Peyer's patch (tissue), 4 donors: ENCODE data around the gene DNAI7.
A peak's percentile ranks its signal among the peaks of the same experiment; 100 is the strongest.

Source experiments
- POLR2A ChIP-seq, 2 donors: fragments of 450-650 bp; IDR thresholded peaks; one replicate each; pipeline ENCODE4 v1.5.1; 2017; ENCODE audit warnings: antibody characterized with exemption in 2 of 2, mild to moderate bottlenecking in 2 of 2, moderate library complexity in 2 of 2
- TF ChIP-seq, protein P1 (sequence below), 6 experiments: fragments of 450-650 bp in 4 of 6; fragments of 200-600 bp in 2 of 6; sonication (generic) in 1 of 6; IDR thresholded peaks; one replicate each; pipeline ENCODE4 v1.5.1; 2017 to 2019; ENCODE audit warnings: antibody characterized with exemption in 6 of 6, mild to moderate bottlenecking in 3 of 6, moderate library complexity in 1 of 6

DNA sequence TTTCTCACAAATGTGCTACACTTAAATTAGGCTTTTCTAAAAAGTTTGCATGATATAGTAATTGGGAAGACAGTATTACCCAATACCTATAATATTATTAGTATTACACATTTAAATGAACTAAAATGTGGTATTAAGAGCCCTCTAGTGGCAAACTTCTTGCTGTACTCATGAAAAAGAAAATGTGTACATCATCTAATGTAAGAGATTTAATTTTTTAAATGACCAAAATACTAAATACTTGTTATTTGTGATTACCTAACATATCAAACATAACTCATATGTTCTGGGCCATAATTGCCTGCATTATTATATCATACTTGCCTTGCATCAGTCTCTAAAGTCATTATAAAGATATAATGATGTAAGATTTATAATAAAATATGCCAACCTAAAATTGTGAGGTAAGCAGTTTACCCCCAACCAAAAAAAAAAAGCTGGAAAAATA is 64.2 kb downstream of the DNAI7 start:
- TF ChIP-seq, protein P1, sequence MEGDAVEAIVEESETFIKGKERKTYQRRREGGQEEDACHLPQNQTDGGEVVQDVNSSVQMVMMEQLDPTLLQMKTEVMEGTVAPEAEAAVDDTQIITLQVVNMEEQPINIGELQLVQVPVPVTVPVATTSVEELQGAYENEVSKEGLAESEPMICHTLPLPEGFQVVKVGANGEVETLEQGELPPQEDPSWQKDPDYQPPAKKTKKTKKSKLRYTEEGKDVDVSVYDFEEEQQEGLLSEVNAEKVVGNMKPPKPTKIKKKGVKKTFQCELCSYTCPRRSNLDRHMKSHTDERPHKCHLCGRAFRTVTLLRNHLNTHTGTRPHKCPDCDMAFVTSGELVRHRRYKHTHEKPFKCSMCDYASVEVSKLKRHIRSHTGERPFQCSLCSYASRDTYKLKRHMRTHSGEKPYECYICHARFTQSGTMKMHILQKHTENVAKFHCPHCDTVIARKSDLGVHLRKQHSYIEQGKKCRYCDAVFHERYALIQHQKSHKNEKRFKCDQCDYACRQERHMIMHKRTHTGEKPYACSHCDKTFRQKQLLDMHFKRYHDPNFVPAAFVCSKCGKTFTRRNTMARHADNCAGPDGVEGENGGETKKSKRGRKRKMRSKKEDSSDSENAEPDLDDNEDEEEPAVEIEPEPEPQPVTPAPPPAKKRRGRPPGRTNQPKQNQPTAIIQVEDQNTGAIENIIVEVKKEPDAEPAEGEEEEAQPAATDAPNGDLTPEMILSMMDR (IDR thresholded peaks at IDR 0.05): peak; percentile 36 to 67 (median 58)
- no peak for TF ChIP-seq POLR2A (IDR thresholded peaks at IDR 0.05)
